AG04450 (cell line): ENCODE measurements around the gene ZNF280B. TPM values are rescaled to one million over a fixed set of nuclear protein-coding genes. Genes with fewer than 3 reads are reported as not detected.
"Not testable (repeated sequence)": the region's sequence is repeated elsewhere in the genome, so short reads cannot be mapped to it uniquely, and the experiment has no call there.

Experiments used
- CTCF ChIA-PET: fragments of 300-600, 350-600 bp; formaldehyde crosslinking; extraction: SDS; loops from one replicate; lab custom pipeline; 2022; ENCODE audit warnings: antibody characterized with exemption, inconsistent platforms; lab: Charles Lee
- POLR2A ChIA-PET: fragments of 350-600 bp; formaldehyde crosslinking; extraction: SDS; loops from one replicate; lab custom pipeline; 2021; ENCODE audit warnings: antibody characterized with exemption, inconsistent platforms; lab: Yijun Ruan, JAX
- DNase-seq: peaks from one replicate; pipeline ENCODE4 v3.0.0-alpha.2; 2011; ENCODE audit warnings: low read depth, low spot score
- H3K27ac ChIP-seq: one replicate; pipeline ENCODE4 v1.5.1; 2012; ENCODE audit warnings: low read depth, low read length, control low read depth
- H3K27me3 ChIP-seq: one replicate; pipeline ENCODE4 v1.6.0; 2012; ENCODE audit warnings: low read length; ENCODE audit not compliant: control insufficient read depth, insufficient read depth
- H3K4me3 ChIP-seq: 2 replicates; pipeline ENCODE4 v1.5.1; 2011; ENCODE audit warnings: mild to moderate bottlenecking, low read depth, low read length, control low read depth
- H3K9me3 ChIP-seq: 2 replicates; pipeline ENCODE4 v1.5.1; 2012; ENCODE audit warnings: low read length; ENCODE audit not compliant: control insufficient read depth, insufficient read depth
- CTCF ChIP-seq: IDR thresholded peaks from 2 replicates; pipeline ENCODE4 v1.5.1; 2011; ENCODE audit warnings: low read depth, low read length, control low read depth, inconsistent platforms
- polyA plus RNA-seq: library from polyadenylated mRNA; depleted of rRNA; stranded (reverse); fragments of >200 nt; gene quantifications from 2 replicates; pipeline ENCODE4 v1.2.3, GENCODE V29; 2011

The ZNF280B gene
- polyA plus RNA-seq, 1 experiment, result 2.3 TPM

- no peak overlapping the region for H3K4me3 ChIP-seq
- no peaks in the 10 kb centered on the region for H3K9me3 ChIP-seq
- H3K27me3 ChIP-seq, result peaks cover 3% of the 10 kb centered on the region
- no peak for TF ChIP-seq CTCF
- ChIA-PET POLR2A (no interaction called here), CTCF (interaction anchor here (0.6 to 1.0 kb wide), 2 partner anchors 10 to 53 kb away, joined by 3 to 6 read pairs; no protein-coding TSS in a partner anchor)
- no peak for DNase-seq
- H3K27ac ChIP-seq, result no peak overlapping the region
Measured at GRCh38 chr22:22516992-22517391, 8.4 kb upstream of the ZNF280B start.

GRCh38 chr22:22515890-22516289 lies 7.3 kb upstream of the ZNF280B start:
- CTCF ChIA-PET, result no interaction called here
- Histone ChIP-seq H3K27me3 (peaks cover 6% of the 10 kb centered on the region), H3K4me3 (no peak overlapping the region), H3K27ac (no peak overlapping the region), H3K9me3 (no peaks in the 10 kb centered on the region)
- no peak for TF ChIP-seq CTCF
- DNase-seq, result no peak
- POLR2A ChIA-PET, result no interaction called here

DNA sequence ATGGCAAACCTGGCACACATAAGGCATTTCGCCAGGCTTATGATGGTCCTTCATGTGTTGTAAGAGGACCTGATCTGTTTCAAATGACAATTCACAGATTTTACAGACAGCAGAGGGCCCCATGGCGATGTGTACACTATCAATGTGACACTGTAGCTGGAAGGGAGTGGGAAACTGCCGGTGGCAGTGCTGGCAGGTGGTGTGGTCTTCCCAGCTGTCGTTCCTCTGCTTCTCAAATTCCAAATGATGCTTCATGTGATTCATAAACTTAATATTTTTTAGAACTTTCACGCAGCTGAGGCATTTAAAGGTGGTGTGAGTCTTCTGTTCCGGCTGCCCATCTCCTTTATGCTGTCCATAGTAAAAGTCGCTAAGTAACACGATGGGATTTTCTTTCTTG lies 5.9 kb upstream of the ZNF280B start:
- H3K27me3 ChIP-seq, POLR2A ChIA-PET, H3K27ac ChIP-seq, H3K9me3 ChIP-seq, DNase-seq, CTCF ChIA-PET, H3K4me3 ChIP-seq: not testable (repeated sequence)

DNA sequence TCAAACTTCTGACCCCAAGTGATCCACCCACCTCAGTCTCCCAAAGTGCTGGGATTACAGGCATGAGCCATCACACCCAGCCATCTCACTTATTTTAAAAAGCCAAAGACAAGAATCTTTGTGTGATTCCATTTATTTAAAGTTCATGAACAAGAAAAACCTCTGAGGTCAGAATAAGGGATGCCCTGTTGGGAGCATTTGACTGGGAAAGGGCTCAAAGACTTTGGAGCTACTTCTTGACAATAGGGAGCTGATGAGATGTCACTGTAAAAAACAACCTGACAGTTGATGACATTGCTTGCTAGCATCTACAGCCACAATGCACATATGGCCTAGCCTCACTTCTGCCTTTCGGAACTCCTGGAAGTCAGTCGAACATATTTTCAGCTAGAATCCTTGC lies 5.1 kb upstream of the ZNF280B start:
- ChIA-PET CTCF (no interaction called here), POLR2A (no interaction called here)
- Histone ChIP-seq H3K4me3 (no peak overlapping the region), H3K9me3 (peaks cover 4% of the 10 kb centered on the region), H3K27ac (no peak overlapping the region), H3K27me3 (peaks cover 6% of the 10 kb centered on the region)
- no peak for DNase-seq
- TF ChIP-seq CTCF, result no peak

DNA sequence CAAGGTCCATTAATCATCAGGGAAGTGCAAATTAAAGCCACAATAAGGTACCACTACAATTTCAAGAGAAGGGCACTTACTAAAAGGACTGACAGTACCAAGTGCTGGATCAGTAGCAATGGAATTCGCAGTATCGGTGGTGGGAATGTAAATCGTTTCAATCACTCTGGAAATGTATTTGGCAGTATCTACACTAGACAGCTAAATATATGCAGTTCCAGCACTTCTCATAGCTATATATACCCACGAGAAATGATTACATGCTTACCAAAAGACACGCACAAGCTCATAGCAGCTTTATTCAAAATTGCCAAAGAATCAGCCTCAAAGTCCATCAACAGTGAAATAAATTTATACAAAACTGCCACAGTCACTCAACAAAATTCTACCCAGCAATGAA lies 4.4 kb upstream of the ZNF280B start:
- Histone ChIP-seq H3K9me3 (peaks cover 4% of the 10 kb centered on the region), H3K27me3 (peaks cover 6% of the 10 kb centered on the region), H3K4me3 (no peak overlapping the region), H3K27ac (no peak overlapping the region)
- ChIA-PET CTCF (no interaction called here), POLR2A (no interaction called here)
- TF ChIP-seq CTCF, result no peak
- no peak for DNase-seq

DNA sequence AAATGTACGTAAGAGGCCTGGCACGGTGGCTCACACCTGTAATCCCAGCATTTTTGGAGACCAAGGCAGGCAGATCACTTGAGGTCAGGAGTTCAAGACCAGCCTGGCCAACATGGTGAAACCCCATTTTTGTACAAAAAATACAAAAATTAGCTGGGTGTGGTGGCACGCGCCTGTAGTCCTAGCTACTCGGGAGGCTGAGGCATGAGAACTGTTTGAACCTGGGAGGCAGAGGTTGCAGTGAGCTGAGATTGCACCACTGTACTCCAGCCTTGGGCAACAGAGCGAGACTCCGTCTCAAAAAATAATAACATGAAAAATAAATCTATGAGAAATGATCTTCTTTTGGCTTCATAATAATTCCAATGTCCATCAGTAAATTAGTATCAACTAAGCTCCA lies 2.3 kb upstream of the ZNF280B start:
- POLR2A ChIA-PET, CTCF ChIA-PET, DNase-seq, H3K27ac ChIP-seq, H3K9me3 ChIP-seq, H3K27me3 ChIP-seq, H3K4me3 ChIP-seq: not testable (repeated sequence)

- POLR2A ChIA-PET, H3K9me3 ChIP-seq, H3K27ac ChIP-seq, H3K27me3 ChIP-seq, DNase-seq, H3K4me3 ChIP-seq: not testable (repeated sequence)
- CTCF ChIA-PET, result interaction anchor here (1.1 to 2.3 kb wide), 4 partner anchors 10 to 46 kb away, joined by 3 to 15 read pairs (median 12); partner anchors contain the start of gene ZNF280A
Measured at GRCh38 chr22:22509912-22510311, 1.4 kb upstream of the ZNF280B start.
